T-helper 9 cell (primary cell): ENCODE measurements around the gene CYFIP1.

Experiments
- DNase-seq: peaks from one replicate; pipeline ENCODE4 v3.0.0-alpha.2; 2020

Gene CYFIP1

GRCh38 chr15:22863356-22863755, 116.8 kb downstream of the CYFIP1 start:
- no peak for DNase-seq

GRCh38 chr15:22861161-22861560, 119.0 kb downstream of the CYFIP1 start:
- DNase-seq, result no peak

- DNase-seq, result no peak
Measured at GRCh38 chr15:22856659-22857058, 123.5 kb downstream of the CYFIP1 start.

GRCh38 chr15:22855791-22856190, 124.4 kb downstream of the CYFIP1 start:
- DNase-seq, result no peak

GRCh38 chr15:22851513-22851912, 128.7 kb downstream of the CYFIP1 start:
- no peak for DNase-seq

- no peak for DNase-seq
Measured at GRCh38 chr15:22850055-22850454, 130.1 kb downstream of the CYFIP1 start.

- no peak for DNase-seq
Measured at GRCh38 chr15:22846073-22846472, 134.1 kb downstream of the CYFIP1 start.

GRCh38 chr15:22845289-22845900, 134.8 kb downstream of the CYFIP1 start:
- DNase-seq, result no peak

- no peak for DNase-seq
Measured at GRCh38 chr15:22844421-22845288, 135.5 kb downstream of the CYFIP1 start.

GRCh38 chr15:22839046-22839695, 141.0 kb downstream of the CYFIP1 start:
- DNase-seq, result no peak

- DNase-seq, result peak; percentile 98
Measured at GRCh38 chr15:22838292-22839042, 141.7 kb downstream of the CYFIP1 start, which contains the start of gene NIPA2. NIPA2 (plus strand) TSS chr15:22838666; CDS start chr15:22851732, 13,066 bp downstream.

GRCh38 chr15:22831473-22831872, 148.7 kb downstream of the CYFIP1 start:
- DNase-seq, result no peak

GRCh38 chr15:22827125-22827524, 153.0 kb downstream of the CYFIP1 start:
- DNase-seq, result no peak

GRCh38 chr15:22823495-22824128, 156.6 kb downstream of the CYFIP1 start:
- no peak for DNase-seq

- DNase-seq, result no peak
Measured at GRCh38 chr15:22819651-22820050, 160.5 kb downstream of the CYFIP1 start.
